Ascending aorta (tissue), 2 donors: Measurements from ENCODE around the gene SUSD5. TPM values are rescaled to one million over a fixed set of nuclear protein-coding genes. Genes with fewer than 3 reads are reported as not detected.

Source experiments
- DNase-seq, 2 donors: peaks; one replicate each; pipeline ENCODE4 v3.0.0-alpha.2; 2019; ENCODE audit warnings: low spot score in 2 of 2
- H3K27ac ChIP-seq, 2 donors: fragments of 200-600 bp; sonication (generic); one replicate each; pipeline ENCODE4 v1.5.1; 2016 to 2017; ENCODE audit warnings: mild to moderate bottlenecking in 1 of 2
- H3K27me3 ChIP-seq: fragments of 200-600 bp; sonication (generic); one replicate; pipeline ENCODE4 v1.5.1; 2017
- H3K36me3 ChIP-seq, 2 donors: fragments of 200-600 bp; sonication (generic); one replicate each; pipeline ENCODE4 v1.5.1; 2016
- H3K4me1 ChIP-seq, 2 donors: fragments of 200-600 bp; sonication (generic); one replicate each; pipeline ENCODE4 v1.5.1; 2016 to 2017; ENCODE audit warnings: mild to moderate bottlenecking in 1 of 2
- H3K4me3 ChIP-seq, 2 donors: fragments of 200-600 bp; sonication (generic); one replicate each; pipeline ENCODE4 v1.5.1; 2016 to 2017; ENCODE audit warnings: mild to moderate bottlenecking in 1 of 2
- H3K9me3 ChIP-seq, 2 donors: fragments of 200-600 bp; sonication (generic); one replicate each; pipeline ENCODE4 v1.5.1; 2016
- intact Hi-C: fragments of 100-400 bp; cut with DNase I; formaldehyde crosslinking; loops from one replicate; pipeline ENCODE4 v1.15.1; 2023
- total RNA-seq: library from RNA; depleted of rRNA; stranded (reverse); fragments of >200 nt; gene quantifications from one replicate; pipeline ENCODE4 v1.1.0, GENCODE V29; 2016
- TF ChIP-seq, protein P1 (sequence below), 3 experiments: fragments of 200-600 bp in 2 of 3; fragments of 450-650 bp in 1 of 3; sonication (generic) in 2 of 3; IDR thresholded peaks; one replicate each; pipeline ENCODE4 v1.5.1; 2016 to 2019; ENCODE audit warnings: antibody characterized with exemption in 3 of 3, mild to moderate bottlenecking in 1 of 3, moderate library complexity in 1 of 3

The SUSD5 gene
- total RNA-seq, 1 donor from 2014 or later = 68.0 TPM

DNA sequence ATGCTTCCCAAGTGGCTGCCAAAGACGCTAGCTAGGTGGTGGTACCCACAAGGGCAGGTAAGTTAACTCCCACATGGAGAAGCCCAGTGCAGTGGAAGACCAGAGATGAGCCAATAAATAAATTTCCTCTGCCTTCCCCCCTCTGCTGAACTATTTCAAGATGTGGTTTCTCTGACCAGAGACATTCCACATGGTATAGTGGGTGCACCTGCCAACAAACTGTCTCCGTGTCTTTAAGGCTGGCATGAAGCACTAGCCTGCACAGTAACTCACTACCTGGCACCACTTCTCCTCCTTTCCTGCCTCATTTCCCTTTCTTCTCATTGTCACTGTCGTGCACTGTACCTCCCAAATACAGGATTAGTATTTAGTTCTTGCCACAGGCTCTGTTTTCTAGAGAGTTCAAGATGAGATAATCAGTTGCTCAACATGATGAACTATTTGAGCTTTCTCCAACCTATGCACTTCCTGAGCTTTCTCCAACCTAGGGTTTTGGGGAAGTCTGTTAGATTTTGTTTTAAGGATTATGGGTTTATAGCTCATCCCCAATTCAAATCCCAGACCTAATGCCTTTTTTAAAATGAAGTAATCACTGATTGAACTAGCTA lies 113.2 kb downstream of the SUSD5 start:
- TF ChIP-seq, protein P1, sequence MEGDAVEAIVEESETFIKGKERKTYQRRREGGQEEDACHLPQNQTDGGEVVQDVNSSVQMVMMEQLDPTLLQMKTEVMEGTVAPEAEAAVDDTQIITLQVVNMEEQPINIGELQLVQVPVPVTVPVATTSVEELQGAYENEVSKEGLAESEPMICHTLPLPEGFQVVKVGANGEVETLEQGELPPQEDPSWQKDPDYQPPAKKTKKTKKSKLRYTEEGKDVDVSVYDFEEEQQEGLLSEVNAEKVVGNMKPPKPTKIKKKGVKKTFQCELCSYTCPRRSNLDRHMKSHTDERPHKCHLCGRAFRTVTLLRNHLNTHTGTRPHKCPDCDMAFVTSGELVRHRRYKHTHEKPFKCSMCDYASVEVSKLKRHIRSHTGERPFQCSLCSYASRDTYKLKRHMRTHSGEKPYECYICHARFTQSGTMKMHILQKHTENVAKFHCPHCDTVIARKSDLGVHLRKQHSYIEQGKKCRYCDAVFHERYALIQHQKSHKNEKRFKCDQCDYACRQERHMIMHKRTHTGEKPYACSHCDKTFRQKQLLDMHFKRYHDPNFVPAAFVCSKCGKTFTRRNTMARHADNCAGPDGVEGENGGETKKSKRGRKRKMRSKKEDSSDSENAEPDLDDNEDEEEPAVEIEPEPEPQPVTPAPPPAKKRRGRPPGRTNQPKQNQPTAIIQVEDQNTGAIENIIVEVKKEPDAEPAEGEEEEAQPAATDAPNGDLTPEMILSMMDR (IDR thresholded peaks at IDR 0.05) = no peak
- H3K27me3 ChIP-seq = no peaks in the 10 kb centered on the region
- no peaks in the 10 kb centered on the region for H3K36me3 ChIP-seq
- intact Hi-C loops = no loop called here
- no peaks in the 10 kb centered on the region for H3K4me1 ChIP-seq
- H3K9me3 ChIP-seq = no peaks in the 10 kb centered on the region
- H3K27ac ChIP-seq = no peak overlapping the region
- no peak overlapping the region for H3K4me3 ChIP-seq
- DNase-seq = no peak

- TF ChIP-seq, protein P1 (IDR thresholded peaks at IDR 0.05) = no peak
- intact Hi-C loops = no loop called here
- Histone ChIP-seq H3K27ac (no peak overlapping the region), H3K36me3 (no peaks in the 10 kb centered on the region), H3K4me3 (no peak overlapping the region), H3K27me3 (no peaks in the 10 kb centered on the region), H3K4me1 (no peaks in the 10 kb centered on the region), H3K9me3 (no peaks in the 10 kb centered on the region)
- no peak for DNase-seq
These were observed 113.8 kb downstream of the SUSD5 start for GRCh38 chr3:33104803-33105202.

DNA sequence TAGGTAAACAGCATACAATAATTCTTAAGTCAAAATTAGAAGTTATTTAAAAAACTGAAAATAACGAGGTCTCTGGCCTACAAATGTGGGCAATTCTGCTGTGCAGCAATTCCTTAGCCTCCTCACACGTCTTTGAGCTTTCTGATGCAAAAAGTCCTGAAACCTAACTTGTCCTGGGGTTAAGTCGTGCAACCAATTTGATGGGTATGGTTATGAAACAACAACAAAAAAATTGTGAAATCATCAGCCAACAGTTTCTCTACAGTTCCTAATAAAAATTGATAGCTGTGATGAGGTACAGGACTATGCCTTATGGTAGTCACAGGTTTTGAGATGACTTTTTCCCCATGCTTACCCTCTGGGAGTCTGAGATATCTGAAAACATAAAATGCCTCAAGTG lies 115.1 kb downstream of the SUSD5 start:
- Histone ChIP-seq H3K27me3 (no peaks in the 10 kb centered on the region), H3K27ac (no peak overlapping the region)

GRCh38 chr3:33103034-33103433 lies 115.6 kb downstream of the SUSD5 start:
- Histone ChIP-seq H3K27ac (no peak overlapping the region), H3K4me3 (no peak overlapping the region), H3K36me3 (no peaks in the 10 kb centered on the region), H3K9me3 (no peaks in the 10 kb centered on the region), H3K4me1 (no peaks in the 10 kb centered on the region), H3K27me3 (no peaks in the 10 kb centered on the region)
- intact Hi-C loops = no loop called here
- TF ChIP-seq, protein P1 (IDR thresholded peaks at IDR 0.05) = no peak
- DNase-seq = no peak

More for the DNA sequence above, 115.1 kb downstream of the SUSD5 start:
- Histone ChIP-seq H3K9me3 (no peaks in the 10 kb centered on the region), H3K4me3 (no peak overlapping the region), H3K4me1 (no peaks in the 10 kb centered on the region), H3K36me3 (no peaks in the 10 kb centered on the region)
- TF ChIP-seq, protein P1 (IDR thresholded peaks at IDR 0.05) = no peak
- intact Hi-C loops = no loop called here
- no peak for DNase-seq

DNA sequence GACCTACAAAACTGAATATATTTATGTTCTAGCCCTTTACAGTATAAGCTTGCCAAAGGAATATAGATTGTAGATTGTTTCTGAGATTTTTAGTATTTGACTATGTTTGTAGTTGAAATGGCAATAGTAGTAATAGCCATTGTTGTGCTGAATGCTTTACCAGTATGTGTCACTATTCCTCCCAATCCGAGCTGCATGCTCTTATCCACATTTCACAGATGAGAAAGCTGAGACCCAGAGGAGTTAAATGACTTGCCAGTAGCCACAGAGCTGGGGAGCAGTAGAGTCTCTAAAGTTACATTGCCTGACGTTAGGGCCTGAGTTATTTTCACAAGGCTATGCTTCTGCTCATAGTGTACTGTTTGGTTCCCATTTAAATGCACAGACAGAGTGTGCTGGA lies 118.4 kb downstream of the SUSD5 start:
- intact Hi-C loops = no loop called here
- TF ChIP-seq, protein P1 (IDR thresholded peaks at IDR 0.05) = no peak
- peaks cover 0 to 9% of the 10 kb centered on the region in 2 donors for H3K4me1 ChIP-seq
- H3K27me3 ChIP-seq = no peaks in the 10 kb centered on the region
- H3K4me3 ChIP-seq = no peak overlapping the region
- H3K9me3 ChIP-seq = no peaks in the 10 kb centered on the region
- DNase-seq = no peak
- H3K27ac ChIP-seq = no peak overlapping the region
- no peaks in the 10 kb centered on the region for H3K36me3 ChIP-seq

Other genes with a start within 250 kb of the SUSD5 start
- 39.7 TPM for gene GLB1, start 121.7 kb downstream of the SUSD5 start, total RNA-seq
- gene TMPPE, start 121.7 kb downstream of the SUSD5 start, total RNA-seq = 7.3 TPM
- gene CRTAP, start 104.8 kb downstream of the SUSD5 start, total RNA-seq = 300 TPM
- gene FBXL2, start 58.6 kb upstream of the SUSD5 start, total RNA-seq = 33.4 TPM
- gene UBP1, start 221.6 kb upstream of the SUSD5 start, total RNA-seq = 55.8 TPM